GM10266 (cell line): ENCODE measurements around the gene LPCAT3.

Experiments used
- DNase-seq: peaks from one replicate; pipeline ENCODE4 v3.0.0; 2012; ENCODE audit errors: extremely low spot score
- TF ChIP-seq, protein P1 (sequence below): IDR thresholded peaks from 2 replicates; pipeline ENCODE4 v1.5.1; 2012; ENCODE audit warnings: mild to moderate bottlenecking, low read depth; ENCODE audit not compliant: control insufficient read depth, insufficient read depth; ENCODE audit errors: missing control alignments

The LPCAT3 gene

DNA sequence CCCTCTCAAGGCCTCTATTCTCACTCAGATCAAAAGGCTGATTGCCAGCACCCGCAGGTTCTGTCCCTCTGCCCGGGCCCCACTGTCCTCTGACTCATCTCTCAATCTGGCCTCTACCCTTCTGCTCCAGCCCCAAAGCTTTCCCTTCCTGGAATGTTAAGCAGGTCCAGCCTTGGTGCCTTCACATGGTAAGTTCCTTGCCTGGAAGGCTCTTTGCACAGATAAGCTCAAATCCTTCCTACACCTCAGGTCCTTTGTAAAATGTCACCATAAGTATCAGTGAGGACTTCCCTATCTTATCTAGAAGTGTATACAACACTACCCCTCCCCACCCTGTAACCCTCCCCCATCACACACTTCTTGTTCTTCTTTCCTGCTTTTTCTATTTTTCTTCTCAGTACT lies 22.2 kb downstream of the LPCAT3 start:
- TF ChIP-seq, protein P1, sequence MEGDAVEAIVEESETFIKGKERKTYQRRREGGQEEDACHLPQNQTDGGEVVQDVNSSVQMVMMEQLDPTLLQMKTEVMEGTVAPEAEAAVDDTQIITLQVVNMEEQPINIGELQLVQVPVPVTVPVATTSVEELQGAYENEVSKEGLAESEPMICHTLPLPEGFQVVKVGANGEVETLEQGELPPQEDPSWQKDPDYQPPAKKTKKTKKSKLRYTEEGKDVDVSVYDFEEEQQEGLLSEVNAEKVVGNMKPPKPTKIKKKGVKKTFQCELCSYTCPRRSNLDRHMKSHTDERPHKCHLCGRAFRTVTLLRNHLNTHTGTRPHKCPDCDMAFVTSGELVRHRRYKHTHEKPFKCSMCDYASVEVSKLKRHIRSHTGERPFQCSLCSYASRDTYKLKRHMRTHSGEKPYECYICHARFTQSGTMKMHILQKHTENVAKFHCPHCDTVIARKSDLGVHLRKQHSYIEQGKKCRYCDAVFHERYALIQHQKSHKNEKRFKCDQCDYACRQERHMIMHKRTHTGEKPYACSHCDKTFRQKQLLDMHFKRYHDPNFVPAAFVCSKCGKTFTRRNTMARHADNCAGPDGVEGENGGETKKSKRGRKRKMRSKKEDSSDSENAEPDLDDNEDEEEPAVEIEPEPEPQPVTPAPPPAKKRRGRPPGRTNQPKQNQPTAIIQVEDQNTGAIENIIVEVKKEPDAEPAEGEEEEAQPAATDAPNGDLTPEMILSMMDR, result no peak

DNA sequence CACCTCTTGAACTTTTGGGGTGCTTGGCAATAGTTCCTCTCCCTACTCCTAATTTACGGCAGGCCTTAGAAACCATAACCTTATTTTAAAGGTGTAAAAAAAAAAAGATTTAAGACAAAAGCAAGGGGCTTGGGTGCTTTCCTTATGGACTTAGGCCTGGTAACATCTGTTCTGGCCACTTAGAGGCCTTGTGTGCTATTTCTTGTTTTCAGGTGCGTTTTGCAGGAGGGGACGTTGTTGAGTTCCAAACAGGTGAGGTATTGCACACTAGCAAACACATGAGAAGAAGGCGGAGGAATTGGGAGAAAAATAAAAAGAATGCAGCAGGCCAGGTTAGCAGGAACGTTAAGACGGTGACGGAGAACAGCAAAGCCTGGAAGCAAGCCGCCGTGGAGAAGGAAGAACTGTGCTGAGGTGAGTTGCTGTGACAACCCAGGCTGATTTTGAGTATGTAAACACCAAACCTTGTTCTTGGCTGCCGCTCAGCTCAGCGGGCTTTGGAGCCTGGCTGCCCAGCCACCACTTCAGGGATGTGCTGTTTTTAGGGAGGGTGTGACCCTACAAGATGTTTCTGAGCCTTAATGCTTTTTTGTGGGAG lies 30.2 kb downstream of the LPCAT3 start:
- TF ChIP-seq, protein P1, result no peak
- DNase-seq, result no peak

More for the DNA sequence above, 22.2 kb downstream of the LPCAT3 start:
- no peak for DNase-seq

DNA sequence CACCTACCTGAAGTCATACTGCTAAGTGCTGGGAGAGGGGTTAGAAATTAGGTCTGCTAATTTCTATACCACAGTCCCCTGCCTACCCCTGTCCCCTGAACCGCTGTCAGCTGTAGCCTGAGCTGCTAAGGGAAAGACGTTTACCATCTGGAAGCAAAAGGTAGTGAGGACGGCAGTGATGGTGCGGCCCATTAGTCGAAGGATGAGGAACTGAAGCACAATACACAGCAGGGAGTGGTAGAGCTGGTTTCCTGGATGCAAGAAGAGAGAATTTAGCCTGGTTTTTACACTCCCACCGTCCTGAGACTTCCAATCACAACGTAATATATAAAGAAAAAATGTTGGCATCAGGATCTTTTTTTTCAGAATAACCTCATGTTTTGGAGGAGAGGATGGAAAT lies 35.7 kb downstream of the LPCAT3 start:
- TF ChIP-seq, protein P1, result no peak
- no peak for DNase-seq

DNA sequence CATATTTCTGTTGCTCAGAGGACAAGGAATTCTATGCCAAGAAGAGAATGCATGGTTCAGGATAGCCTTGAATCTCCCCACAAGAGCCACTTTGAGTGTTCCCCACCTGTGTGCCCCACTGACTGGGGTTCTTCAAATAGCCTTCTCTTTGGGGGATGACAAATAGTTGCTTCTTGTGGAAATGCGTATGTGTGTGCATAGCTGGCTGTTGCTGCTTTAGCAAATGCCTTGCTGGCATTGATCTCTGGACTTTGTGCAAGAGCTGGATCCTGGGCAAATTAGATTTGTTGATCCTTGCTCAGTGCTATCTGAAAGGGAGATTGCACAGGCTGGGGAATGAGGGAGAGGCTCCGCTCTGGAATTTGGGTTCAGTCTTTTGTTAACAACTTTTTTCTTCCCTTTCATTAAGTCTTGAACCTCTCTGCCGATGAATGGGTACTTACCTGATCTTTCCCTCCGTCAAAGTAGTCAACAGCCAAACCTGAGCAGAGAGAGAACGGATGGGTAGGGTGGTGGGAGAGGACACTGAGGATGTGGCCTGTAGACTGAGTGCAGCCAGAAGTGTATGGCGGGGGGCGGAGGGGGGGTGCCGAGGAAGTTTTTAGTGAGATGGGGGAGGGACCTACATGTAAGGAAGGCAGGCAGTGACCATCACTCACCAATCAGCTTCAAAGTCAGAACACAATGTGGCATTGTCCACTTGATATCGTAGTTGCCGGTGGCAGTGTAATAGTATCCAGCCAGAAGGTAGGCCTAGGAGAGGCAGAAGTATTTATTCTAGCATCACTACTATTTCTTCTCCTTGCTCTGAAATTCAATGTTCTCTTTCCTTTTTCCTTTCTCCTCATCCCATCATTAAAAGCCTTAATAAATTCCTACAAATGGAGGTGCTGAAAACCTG lies 36.9 kb downstream of the LPCAT3 start:
- TF ChIP-seq, protein P1, result no peak
- no peak for DNase-seq

DNA sequence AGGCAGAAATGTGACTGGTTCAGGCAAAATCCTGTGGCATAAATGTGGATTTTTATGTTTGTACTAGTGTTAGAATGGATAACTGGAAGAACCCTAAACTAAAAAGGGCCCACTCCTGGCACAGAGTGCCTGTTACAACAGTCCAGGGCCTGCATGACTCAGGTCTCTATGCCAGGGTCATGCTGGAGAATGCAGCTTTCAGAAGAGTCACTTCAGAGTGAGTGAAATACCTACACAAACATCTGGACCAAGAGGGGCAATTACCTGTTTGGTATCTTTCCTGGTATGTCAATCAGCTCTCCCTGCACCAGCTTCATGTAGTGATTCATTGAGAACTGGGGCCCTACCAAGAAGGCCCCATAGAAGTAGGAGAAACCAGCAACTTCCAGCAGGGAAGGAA lies 37.5 kb downstream of the LPCAT3 start:
- TF ChIP-seq, protein P1, result no peak
- DNase-seq, result no peak

DNA sequence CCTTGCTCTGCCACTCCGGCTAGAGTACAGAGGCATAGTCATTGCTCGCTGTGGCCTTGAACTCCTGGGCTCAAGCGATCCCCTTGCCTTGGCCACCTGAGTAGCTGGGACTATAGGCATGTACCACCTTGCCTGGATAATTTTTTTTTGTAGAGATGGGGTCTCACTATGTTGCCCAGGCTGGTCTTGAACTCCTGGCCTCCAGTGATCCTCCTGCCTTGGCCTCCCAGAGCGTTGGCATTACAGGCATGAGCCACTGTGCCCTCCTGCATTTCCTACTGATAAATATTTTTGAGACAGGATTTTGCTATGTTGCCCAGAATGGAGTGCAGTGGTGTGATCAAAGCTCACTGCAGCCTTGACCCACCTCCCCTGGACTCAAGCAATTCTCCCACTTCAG lies 38.2 kb downstream of the LPCAT3 start:
- TF ChIP-seq, protein P1, result no peak
- no peak for DNase-seq

DNA sequence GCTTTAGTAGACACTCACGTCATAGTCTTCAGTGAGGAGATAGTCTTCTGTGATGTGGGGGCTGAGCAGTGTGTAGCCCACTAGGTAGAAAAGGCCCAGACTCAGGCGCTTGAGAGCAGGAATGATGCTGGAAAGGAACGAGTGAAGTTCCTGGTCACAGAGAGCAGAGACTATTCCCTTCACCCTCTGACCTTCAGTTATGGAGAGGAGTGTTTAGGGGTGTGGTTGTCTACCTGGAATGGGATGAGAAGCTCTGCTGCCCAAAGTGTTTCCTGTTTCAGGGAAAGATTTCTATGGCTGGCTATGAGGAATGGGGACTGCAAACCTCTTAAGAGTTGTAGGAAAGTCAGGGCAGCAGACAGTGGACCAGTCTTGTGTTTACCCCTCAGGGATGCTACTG lies 38.8 kb downstream of the LPCAT3 start:
- TF ChIP-seq, protein P1, result no peak
- DNase-seq, result no peak
